Activated CD4-positive, alpha-beta T cell treated with anti-CD3 and anti-CD28 coated beads, Interleukin-2, amount 10 ng/mL, durations not matched to agents 7 days and 5 days (primary cell): ENCODE data around the gene HSF2. TPM values are rescaled to one million over a fixed set of nuclear protein-coding genes. Genes with fewer than 3 reads are reported as not detected.

ENCODE experiments used
- CTCF ChIA-PET: fragments of 350-600 bp; sonication (Branson Sonifier 250); formaldehyde crosslinking; loops from one replicate; lab custom pipeline; 2021; ENCODE audit warnings: antibody characterized with exemption; lab: Charles Lee
- POLR2A ChIA-PET: fragments of 350-600 bp; sonication (Branson Sonifier 250); formaldehyde crosslinking; loops from one replicate; lab custom pipeline; 2021; ENCODE audit warnings: antibody characterized with exemption; lab: Charles Lee
- DNase-seq: peaks from one replicate; pipeline ENCODE4 v3.0.0-alpha.2; 2020
- H3K27ac Mint-ChIP-seq: one replicate; pipeline ENCODE4 v1.8.0; 2021; ENCODE audit warnings: mild to moderate bottlenecking, moderate library complexity, mixed read lengths
- H3K27me3 Mint-ChIP-seq: one replicate; pipeline ENCODE4 v1.8.0; 2021; ENCODE audit warnings: mixed read lengths
- H3K36me3 Mint-ChIP-seq: one replicate; pipeline ENCODE4 v1.8.0; 2021; ENCODE audit warnings: low read depth, mixed read lengths
- H3K4me1 Mint-ChIP-seq: one replicate; pipeline ENCODE4 v1.8.0; 2021; ENCODE audit warnings: mixed read lengths
- H3K4me3 Mint-ChIP-seq: one replicate; pipeline ENCODE4 v1.8.0; 2021; ENCODE audit warnings: mild to moderate bottlenecking, moderate library complexity, mixed read lengths
- H3K9me3 Mint-ChIP-seq: one replicate; pipeline ENCODE4 v1.8.0; 2021; ENCODE audit warnings: mixed read lengths
- total RNA-seq, 2 experiments: library from RNA; stranded (reverse); gene quantifications; one replicate each; pipeline ENCODE4 v1.2.3, GENCODE V29; 2021

HSF2 gene
- total RNA-seq, 2 experiments from 2014 or later: 12.6 to 16.4 TPM

DNA sequence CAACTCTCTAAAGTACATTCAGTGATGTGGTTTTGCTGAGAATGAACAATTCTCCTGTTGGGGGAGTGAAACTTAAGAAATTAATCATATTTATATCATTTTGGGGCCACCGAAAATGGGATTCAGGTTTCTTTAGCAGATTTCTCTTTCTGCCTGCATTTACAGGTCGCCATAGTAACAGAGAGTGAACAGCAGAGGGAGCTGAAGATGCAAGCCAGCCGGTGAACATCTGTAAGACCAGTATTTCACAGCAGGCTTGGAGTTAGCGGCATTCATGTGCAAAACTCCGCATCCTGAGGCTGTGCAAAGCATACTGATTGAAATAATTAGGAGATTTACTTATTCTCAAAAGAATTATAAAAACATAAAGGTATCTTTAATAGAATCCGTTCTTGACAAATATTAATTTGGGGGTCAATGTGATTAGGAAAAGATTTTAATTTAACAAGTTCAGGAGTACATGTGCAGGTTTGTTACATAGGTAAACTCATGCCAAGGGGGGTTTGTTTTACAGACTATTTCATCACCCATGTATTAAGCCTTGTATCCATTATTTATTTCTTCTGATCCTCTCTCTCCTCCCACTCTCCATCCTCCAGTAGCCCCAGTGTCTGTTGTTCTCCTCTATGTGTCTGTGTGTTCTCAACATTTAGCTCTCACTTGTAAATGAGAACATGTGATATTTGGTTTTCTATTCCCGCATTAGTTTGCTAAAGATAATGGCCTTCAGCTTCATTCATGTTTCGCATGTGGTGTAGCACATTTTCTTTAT, 17.8 kb upstream of the HSF2 start:
- POLR2A ChIA-PET: no interaction called here
- no peak overlapping the region for H3K4me3 Mint-ChIP-seq
- H3K4me1 Mint-ChIP-seq: peaks cover 2% of the 10 kb centered on the region
- no peaks in the 10 kb centered on the region for H3K36me3 Mint-ChIP-seq
- H3K9me3 Mint-ChIP-seq: no peaks in the 10 kb centered on the region
- peaks cover 6% of the 10 kb centered on the region for H3K27me3 Mint-ChIP-seq
- peak; percentile 71 for DNase-seq
- CTCF ChIA-PET: interaction anchor here (1.5 kb wide), 1 partner anchor 146 kb away, joined by 3 read pairs; no protein-coding TSS in a partner anchor
- H3K27ac Mint-ChIP-seq: no peak overlapping the region

GRCh38 chr6:122385857-122386612, 13.4 kb upstream of the HSF2 start:
- ChIA-PET CTCF (interaction anchor here (0.6 to 1.6 kb wide), 2 partner anchors 11 to 434 kb away, joined by 3 to 4 read pairs; no protein-coding TSS in a partner anchor), POLR2A (no interaction called here)
- peaks cover 2% of the 10 kb centered on the region for H3K27me3 Mint-ChIP-seq

GRCh38 chr6:122388945-122389344, 10.5 kb upstream of the HSF2 start:
- no peak for DNase-seq
- Mint-ChIP-seq H3K36me3 (no peaks in the 10 kb centered on the region), H3K27ac (no peak overlapping the region), H3K9me3 (no peaks in the 10 kb centered on the region), H3K4me1 (peaks cover 2% of the 10 kb centered on the region), H3K27me3 (peaks cover 1% of the 10 kb centered on the region), H3K4me3 (no peak overlapping the region)
- CTCF ChIA-PET: no interaction called here
- POLR2A ChIA-PET: no interaction called here

More at GRCh38 chr6:122385857-122386612, 13.4 kb upstream of the HSF2 start:
- no peak for DNase-seq
- peaks cover 2% of the 10 kb centered on the region for H3K4me1 Mint-ChIP-seq
- H3K36me3 Mint-ChIP-seq: no peaks in the 10 kb centered on the region
- no peaks in the 10 kb centered on the region for H3K9me3 Mint-ChIP-seq
- no peak overlapping the region for H3K27ac Mint-ChIP-seq
- H3K4me3 Mint-ChIP-seq: no peak overlapping the region

DNA sequence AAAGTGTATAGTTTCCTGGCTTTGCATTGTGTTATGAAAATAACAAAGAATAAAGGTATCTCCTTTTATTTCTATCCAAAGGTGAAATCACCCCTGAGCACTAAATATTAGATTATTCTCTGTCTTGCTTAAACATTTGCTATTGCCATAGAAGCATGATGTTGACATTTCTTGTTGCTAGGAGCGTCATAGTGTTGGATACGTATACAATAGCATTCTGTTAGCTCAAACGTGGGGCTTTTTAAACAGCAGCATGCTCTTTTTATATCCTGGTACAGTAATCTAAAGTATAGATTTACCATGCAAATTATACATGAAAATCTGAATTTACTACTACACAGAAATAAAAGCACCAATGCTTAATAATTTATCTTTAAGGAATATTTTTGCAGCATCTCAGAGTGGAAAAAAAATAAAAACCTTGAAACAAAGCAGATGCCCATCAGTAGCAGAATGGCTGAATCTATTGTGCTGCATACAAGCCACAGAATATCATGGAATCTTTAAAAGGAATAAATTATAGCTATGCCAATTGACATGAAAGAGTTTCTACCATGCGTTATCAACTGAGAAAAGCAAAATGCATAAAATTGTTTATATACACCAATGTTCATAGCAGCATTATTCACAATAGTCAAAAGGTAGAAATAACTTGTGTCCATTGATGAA, 9.6 kb upstream of the HSF2 start:
- Mint-ChIP-seq H3K9me3 (no peaks in the 10 kb centered on the region), H3K27ac (no peak overlapping the region)
- POLR2A ChIA-PET: no interaction called here

DNA sequence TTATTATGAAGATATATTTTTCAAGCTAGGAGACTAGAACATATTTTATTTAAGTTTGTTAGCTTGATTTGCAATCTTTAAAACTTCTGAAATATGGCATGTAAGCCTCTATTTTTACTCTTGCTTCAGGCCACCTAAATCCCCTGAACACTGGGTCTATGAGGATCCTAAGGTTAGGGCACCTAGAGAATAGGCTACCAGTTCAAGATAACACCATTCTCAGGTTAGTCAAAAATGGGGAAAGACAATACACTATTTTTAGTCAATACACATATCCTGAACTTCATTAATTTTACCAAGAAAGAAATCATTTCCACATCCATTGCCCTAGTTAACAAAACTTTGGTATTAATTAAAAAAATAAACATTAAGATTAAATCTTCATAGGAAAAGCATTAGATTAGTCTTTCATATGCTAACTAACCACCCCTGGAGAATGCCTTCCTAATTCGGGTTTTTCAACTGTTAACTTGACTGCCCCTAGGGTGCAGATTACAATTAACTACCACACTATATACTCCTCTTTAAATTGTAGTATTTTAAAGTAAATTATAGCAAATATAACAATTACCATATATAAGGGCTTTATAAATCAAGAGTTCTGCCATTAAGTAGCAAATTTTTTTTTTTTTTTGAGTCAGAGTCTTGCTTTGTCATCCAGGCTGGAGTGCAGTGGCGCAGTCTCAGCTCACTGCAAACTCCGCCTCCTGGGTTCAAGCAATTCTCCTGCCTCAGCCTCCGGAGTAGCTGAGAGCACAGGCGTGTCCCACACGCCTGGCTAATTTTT, 6.7 kb upstream of the HSF2 start:
- H3K27me3 Mint-ChIP-seq: peaks cover 1% of the 10 kb centered on the region
- ChIA-PET POLR2A (no interaction called here), CTCF (no interaction called here)
- H3K9me3 Mint-ChIP-seq: no peaks in the 10 kb centered on the region
- peaks cover 2% of the 10 kb centered on the region for H3K4me1 Mint-ChIP-seq
- no peak for DNase-seq
- H3K27ac Mint-ChIP-seq: no peak overlapping the region
- H3K36me3 Mint-ChIP-seq: no peaks in the 10 kb centered on the region
- H3K4me3 Mint-ChIP-seq: no peak overlapping the region

More for the DNA sequence above, 9.6 kb upstream of the HSF2 start:
- no peaks in the 10 kb centered on the region for H3K36me3 Mint-ChIP-seq
- DNase-seq: no peak
- CTCF ChIA-PET: no interaction called here
- H3K4me3 Mint-ChIP-seq: no peak overlapping the region
- peaks cover 1% of the 10 kb centered on the region for H3K27me3 Mint-ChIP-seq
- peaks cover 2% of the 10 kb centered on the region for H3K4me1 Mint-ChIP-seq

DNA sequence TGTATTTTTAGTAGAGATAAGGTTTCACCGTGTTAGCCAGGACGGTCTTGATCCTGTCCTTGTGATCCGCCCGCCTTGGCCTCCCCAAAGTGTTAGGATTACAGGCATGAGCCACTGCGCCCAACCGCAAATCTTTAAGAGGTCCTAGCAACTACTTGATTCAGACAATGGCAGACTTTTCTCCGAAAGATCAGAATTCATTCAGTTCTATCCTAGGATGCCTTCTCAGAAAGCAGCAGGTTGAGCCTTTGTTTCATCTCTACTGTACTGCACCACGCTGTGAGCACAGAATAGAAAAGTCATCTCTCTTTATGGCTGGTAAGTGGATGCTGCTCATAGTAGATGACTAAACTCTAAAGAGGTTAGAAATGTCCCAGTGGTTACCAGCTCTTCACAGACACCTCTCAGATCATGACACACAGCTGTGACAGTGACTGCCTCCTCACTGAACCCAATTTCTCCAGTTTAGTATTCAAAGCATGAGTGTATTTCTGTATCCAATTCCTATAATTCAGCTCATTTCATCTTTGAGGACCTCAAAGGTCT, 6.0 kb upstream of the HSF2 start:
- Mint-ChIP-seq H3K36me3 (no peaks in the 10 kb centered on the region), H3K4me3 (no peak overlapping the region), H3K27me3 (peaks cover 1% of the 10 kb centered on the region), H3K27ac (no peak overlapping the region), H3K4me1 (peaks cover 2% of the 10 kb centered on the region), H3K9me3 (no peaks in the 10 kb centered on the region)
- POLR2A ChIA-PET: no interaction called here
- CTCF ChIA-PET: no interaction called here
- DNase-seq: no peak

- Mint-ChIP-seq H3K27ac (no peak overlapping the region), H3K27me3 (peaks cover 1% of the 10 kb centered on the region), H3K4me3 (no peak overlapping the region), H3K9me3 (no peaks in the 10 kb centered on the region), H3K4me1 (peaks cover 4% of the 10 kb centered on the region), H3K36me3 (no peaks in the 10 kb centered on the region)
- ChIA-PET CTCF (interaction anchor here (1.3 to 1.5 kb wide), 2 partner anchors 20 to 73 kb away, joined by 3 read pairs; no protein-coding TSS in a partner anchor), POLR2A (no interaction called here)
- DNase-seq: no peak
Observed at GRCh38 chr6:122394016-122394415, 5.4 kb upstream of the HSF2 start.

GRCh38 chr6:122399055-122399347, 451 bp upstream of the HSF2 start:
- ChIA-PET POLR2A (no interaction called here), CTCF (no interaction called here)
- H3K4me3 Mint-ChIP-seq: peak overlapping the region; percentile 97

DNA sequence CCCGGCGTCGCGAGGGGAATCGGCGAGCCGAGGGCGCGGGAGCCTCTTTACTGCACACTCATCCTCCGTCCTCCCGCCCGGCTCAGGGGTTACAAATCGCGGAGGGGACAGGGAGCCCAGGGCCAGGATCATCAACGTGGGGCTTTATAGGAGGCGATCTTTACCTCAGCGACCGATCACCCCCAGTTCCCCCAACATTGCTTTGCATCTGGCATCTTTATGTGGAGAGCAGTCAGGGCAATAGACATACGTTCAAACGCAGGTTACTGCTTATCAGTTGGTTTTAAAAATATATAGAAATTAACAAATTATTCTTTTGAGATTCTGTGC, 634 bp downstream of the HSF2 start:
- Mint-ChIP-seq H3K4me3 (peak overlapping the region; percentile 97), H3K27ac (peak overlapping the region; percentile 95), H3K4me1 (peaks cover 40% of the 10 kb centered on the region), H3K9me3 (peaks cover 4% of the 10 kb centered on the region), H3K27me3 (no peaks in the 10 kb centered on the region), H3K36me3 (peaks cover 15% of the 10 kb centered on the region)
- ChIA-PET POLR2A (no interaction called here), CTCF (no interaction called here)
- DNase-seq: no peak

More at GRCh38 chr6:122399055-122399347, 451 bp upstream of the HSF2 start:
- Mint-ChIP-seq H3K36me3 (peaks cover 12% of the 10 kb centered on the region), H3K9me3 (peaks cover 2% of the 10 kb centered on the region), H3K27me3 (no peaks in the 10 kb centered on the region), H3K4me1 (peaks cover 34% of the 10 kb centered on the region), H3K27ac (peak overlapping the region; percentile 87)
- no peak for DNase-seq

DNA sequence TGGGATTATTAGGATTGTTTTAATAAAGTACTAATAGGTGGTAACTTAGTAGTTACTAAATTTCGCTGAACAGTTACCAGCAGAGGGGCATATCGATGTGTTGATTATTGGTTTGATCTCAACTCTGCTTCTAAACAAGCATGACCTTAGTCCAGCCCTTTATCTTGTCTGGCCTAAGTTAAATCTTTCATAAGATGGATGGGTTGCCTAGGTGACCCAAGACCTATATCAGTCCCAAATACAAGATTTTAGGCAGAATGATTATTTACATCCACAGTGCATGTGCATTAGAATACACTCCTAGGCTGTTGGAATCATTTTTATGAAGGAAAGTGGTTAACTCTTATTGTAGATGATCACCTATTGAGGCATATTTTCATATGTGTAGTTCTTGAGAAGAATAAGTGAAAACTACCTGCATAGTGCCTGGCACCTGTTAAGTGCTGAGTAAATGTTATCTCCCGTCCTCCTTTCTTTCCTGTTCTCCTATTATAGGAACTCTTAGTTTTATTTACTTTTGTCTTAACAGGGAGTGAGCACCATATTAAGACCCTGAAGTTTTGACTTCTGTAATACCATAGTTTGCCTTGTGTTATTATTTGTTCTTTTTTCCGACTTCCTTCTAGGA, 1.1 kb downstream of the HSF2 start:
- ChIA-PET CTCF (no interaction called here), POLR2A (no interaction called here)
- Mint-ChIP-seq H3K27ac (peak overlapping the region; percentile 95), H3K36me3 (peaks cover 15% of the 10 kb centered on the region), H3K9me3 (peaks cover 4% of the 10 kb centered on the region), H3K4me1 (peaks cover 40% of the 10 kb centered on the region), H3K4me3 (peak overlapping the region; percentile 97), H3K27me3 (no peaks in the 10 kb centered on the region)
- no peak for DNase-seq

DNA sequence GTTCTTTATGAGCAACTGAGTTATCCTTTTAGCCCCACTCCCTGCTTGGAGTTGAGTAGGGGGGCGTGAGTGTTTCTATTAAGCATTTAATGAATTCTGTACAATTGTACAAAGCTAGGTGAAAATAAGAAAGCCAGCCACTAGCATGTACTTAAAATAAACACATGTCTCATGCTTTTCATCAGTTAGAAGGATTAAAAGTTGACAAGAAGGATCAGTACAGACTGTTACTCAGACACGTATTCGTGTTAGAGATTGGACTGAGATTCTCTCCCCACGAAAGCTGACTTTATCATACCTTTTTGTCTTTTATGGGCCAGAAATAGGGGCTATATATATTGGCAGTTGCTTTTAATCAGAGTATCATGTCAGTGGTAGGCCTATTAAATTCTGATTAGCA, 1.7 kb downstream of the HSF2 start:
- Mint-ChIP-seq H3K9me3 (peaks cover 4% of the 10 kb centered on the region), H3K27ac (no peak overlapping the region), H3K36me3 (peaks cover 21% of the 10 kb centered on the region), H3K27me3 (no peaks in the 10 kb centered on the region), H3K4me3 (peak overlapping the region; percentile 97), H3K4me1 (peaks cover 41% of the 10 kb centered on the region)
- ChIA-PET CTCF (no interaction called here), POLR2A (no interaction called here)
- DNase-seq: no peak

- Mint-ChIP-seq H3K36me3 (peaks cover 49% of the 10 kb centered on the region), H3K4me3 (no peak overlapping the region), H3K9me3 (peaks cover 18% of the 10 kb centered on the region), H3K27ac (no peak overlapping the region), H3K4me1 (peaks cover 65% of the 10 kb centered on the region), H3K27me3 (no peaks in the 10 kb centered on the region)
- DNase-seq: no peak
- CTCF ChIA-PET: interaction anchor here (2.8 kb wide), 1 partner anchor 10 kb away, joined by 9 read pairs; no protein-coding TSS in a partner anchor
- POLR2A ChIA-PET: no interaction called here
Observed at GRCh38 chr6:122404444-122404843, 5.0 kb downstream of the HSF2 start.
